ENCODE measurements around the gene CIB4. TPM values are rescaled to one million over a fixed set of nuclear protein-coding genes. Genes with fewer than 3 reads are reported as not detected.
"Not testable (repeated sequence)": the region's sequence is repeated elsewhere in the genome, so short reads cannot be mapped to it uniquely, and the experiment has no call there.

The CIB4 gene
- total RNA-seq, 1 donor from 2014 or later = not detected

- no peak for DNase-seq (ENCODE audit: low read depth, low spot score)
Observed at GRCh38 chr2:26570083-26570430, 71.1 kb downstream of the CIB4 start.

GRCh38 chr2:26569216-26570082 is 71.7 kb downstream of the CIB4 start:
- DNase-seq (ENCODE audit: low read depth, low spot score) = no peak

DNA sequence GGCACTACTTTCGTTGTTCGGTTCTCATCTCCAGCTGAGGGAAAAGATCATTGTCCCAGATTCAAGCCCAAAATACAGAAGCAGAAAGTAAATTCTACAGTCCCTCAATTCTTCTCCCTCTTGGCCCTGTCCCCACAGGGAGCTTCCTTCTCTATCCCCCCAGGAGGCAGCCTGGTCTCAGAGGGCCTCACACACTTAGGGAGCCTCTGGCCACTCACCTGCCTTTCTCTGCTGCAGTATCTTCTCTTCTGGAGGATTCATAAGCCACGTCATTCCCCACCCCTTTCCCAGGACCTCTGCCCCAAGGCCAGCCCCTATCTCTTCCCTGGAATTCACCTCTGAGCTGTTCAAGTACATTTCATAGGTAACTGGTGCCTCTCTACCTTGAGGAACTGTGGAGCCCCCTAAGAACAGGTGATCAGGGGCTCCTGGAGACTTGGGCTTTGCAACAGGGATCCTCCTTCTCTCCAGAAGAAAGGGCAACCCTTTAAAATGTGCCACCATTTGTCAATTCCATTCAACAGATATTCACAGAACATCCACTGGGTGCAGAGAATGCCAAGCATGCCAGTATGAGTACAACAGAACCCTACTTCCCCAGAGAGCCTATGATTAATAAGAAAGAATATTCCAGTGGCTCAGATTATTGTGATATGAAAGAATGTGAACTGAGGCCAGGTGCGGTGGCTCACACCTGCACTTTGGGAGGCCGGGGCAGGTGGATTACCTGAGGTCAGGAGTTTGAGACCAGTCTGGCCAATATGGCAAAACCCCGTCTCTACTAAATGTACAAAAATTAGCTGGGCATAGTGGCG is 72.9 kb downstream of the CIB4 start:
- DNase-seq (ENCODE audit: low read depth, low spot score) = no peak

DNA sequence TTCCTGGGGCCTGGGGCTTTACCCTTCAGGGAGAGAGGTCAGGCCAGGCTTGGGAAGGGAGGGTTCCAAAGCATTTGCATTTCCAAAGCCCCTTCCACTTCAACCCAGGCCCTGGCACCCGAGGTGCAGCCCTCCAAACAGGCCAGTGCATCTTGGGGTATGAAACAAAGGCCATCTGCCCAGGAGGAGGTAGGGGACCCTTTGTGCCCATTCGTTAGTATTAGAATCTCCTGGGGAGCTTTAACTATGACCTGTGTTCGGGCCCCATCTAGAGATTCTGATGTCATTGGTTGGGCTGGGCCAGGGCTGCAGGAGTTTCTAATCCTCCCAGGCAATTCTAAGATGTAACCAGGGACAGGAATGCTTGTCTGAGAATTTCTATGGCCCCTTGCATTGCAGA is 73.6 kb downstream of the CIB4 start:
- DNase-seq (ENCODE audit: low read depth, low spot score) = no peak

DNA sequence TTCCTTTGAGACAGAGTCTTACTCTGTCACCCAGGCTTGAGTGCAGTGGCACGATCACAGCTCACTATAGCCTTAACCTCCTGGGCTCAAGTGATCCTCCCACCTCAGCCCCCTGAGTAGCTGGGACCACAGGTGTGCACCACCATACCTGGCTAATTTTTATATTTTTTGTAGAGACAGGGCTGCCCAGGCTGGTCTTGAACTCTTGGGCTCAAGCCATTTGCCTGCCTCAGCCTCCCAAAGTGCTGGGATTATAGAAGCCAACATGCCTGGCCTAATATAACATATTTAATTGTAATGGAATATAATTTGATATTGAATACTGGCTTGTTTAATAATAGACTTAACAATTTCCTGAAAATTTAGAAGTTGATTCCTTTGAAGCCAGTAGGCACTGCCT is 74.4 kb downstream of the CIB4 start:
- not testable (repeated sequence) for DNase-seq (ENCODE audit: low read depth, low spot score)

DNA sequence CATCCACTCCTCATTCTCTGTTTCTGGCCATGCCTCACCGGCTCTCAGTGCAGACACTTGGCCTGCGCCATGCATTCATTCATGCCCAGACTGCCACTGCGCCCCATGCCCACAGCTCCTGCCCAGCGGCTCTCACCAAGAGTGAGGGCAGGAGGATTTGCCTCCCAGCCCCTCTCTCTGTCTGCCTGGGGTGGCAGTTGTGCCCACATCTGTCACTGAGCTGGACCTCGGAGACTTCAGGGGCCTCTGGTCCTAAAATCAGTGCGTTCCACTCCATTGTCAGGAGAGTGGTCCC is 75.1 kb downstream of the CIB4 start:
- no peak for DNase-seq (ENCODE audit: low read depth, low spot score)

DNA sequence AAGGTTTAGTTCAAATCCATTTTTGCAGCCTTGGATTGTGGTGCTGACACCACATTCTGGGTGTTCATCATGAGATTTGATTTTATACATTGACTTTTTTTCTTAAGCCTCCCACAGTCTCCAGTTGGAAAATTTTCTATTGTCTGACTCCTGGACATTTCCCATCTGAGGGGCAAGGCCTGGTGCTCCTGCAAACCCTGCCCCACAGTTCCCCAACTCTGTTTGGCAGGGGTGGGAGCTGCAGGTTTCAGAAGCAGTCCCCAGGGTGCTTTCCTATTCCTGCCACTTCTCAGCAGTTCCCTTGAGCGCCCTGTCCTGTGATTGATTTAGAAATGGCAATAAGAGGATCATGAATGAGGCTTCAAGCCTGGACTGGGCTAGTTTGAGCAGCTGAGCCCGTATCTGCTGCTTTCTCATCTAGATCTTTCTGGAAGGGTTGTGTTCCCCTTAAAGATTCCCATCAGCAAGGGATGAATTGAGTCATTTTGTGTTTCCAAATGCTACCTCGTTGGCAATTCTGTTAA is 77.0 kb downstream of the CIB4 start:
- no peak for DNase-seq (ENCODE audit: low read depth, low spot score)

DNA sequence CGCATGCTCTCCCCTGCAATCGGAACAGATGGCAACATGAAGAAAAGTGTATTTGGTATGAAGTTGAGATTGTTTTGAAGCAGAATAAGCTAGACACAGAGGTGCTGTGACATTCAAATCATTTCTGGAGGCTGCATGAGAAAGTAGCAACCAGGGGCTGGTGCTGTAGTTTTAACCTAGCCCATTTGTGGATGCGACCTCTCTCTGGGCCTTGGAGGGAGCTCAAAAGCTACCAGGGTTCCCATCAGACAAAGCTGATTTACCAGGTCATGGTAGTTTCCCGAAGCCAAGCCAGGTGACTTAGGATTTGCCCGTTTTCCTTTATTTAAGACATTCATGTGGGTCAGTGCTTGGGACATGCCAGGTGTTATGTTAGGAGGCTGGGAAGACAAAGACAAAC is 77.5 kb downstream of the CIB4 start:
- DNase-seq (ENCODE audit: low read depth, low spot score) = no peak

DNA sequence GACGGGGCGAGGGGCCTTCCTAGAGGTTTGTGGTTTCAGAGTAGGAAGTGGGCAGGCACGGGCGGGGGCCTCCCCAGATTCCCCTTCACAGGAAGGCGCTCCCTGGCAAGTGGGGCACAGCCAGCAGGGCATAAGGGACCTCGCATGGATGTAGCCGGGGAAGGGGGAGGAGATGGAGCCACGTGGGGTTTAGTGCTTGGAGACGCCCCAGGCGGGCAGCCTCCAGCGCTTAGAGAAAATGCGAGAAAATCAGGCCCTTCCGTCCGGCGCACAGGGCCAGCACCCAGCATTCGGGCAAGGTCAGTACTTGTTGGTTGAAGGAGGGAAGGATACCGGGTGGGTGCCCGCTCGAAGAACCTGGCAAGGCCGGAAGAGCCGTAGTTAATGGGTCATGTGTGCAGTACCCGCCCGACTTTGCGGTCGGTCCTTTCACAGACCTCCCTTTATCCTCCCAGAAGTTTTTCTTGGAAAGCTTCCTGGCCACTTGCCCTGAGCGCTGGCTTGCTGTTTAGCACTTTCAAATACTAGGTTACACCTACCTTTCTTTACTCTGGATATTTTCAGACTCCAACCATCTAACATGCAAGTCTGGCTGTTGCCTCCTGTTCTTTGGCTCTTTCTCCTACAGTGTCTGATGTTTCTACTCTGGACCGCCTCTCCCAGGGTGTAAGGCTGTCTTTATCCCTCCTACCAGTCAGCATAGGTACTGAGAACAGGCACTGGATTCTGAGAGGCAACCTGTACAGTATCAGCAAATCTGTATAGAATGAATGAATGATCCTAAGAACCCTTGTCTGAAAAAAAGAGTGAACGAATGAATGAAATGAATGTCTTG is 78.1 kb downstream of the CIB4 start:
- no peak for DNase-seq (ENCODE audit: low read depth, low spot score)

DNA sequence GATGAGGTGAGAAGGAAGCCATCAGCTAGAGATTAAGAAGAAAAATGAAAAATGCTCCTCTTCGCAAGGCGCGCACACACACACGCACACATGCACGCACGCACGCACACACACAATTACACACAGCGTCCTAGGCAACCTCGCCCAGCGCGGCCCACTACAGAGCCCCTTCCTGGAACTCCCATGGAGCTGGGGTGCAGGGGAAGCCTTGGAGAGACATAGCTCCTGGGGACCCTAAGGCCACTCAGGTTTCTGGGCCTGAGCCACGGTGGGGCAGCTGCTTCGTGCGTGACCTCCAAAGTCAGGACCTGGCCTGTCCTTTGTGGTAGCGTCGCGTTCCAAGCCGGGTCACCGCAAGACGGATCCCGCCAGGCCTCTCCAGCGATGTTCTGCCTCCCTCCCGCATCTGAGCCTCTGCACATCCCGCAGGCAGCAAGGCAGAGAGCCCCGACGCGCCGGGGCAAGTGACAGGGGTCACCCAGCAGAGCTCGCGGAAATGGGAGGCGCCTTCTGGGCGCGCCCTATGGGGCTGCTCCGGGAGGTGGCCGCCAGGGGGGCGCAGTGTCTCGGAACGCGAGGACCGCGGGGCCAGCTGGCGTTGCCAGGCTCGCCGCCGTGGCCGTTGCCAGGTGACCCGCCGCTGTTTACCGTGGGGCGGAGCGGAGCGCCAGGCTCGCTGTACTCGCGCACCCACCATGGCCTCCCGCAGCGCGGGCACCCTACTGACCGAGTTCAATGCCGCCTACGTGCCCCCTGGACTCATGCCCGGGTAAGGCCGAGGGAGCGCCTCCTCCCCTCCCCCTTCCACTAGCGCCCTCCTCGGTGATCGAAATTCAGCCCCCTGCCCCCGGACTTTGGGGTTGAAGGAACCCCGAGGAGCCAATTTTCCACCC is 79.0 kb downstream of the CIB4 start:
- no peak for DNase-seq (ENCODE audit: low read depth, low spot score)

DNA sequence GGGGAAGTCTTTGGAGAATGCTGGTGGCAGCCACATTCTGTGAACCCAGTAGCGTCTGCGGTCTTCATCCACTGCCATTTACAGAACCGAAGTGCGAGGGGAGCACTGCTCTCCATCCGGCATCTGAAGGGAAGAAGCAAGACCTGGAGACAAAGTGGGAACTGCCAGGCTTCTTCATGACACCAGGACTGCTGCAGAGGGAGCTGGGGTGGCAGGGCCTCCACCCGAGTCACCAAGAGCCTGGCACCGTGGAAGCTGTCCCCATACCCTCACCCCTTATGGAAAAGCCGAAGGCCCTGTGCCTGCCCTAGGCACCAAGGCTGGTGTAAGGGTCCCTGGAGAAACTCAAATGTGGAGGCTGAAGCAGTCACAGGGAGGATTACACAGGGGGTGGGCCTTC is 79.8 kb downstream of the CIB4 start:
- no peak for DNase-seq (ENCODE audit: low read depth, low spot score)

GRCh38 chr2:26560892-26561291 is 80.3 kb downstream of the CIB4 start:
- no peak for DNase-seq (ENCODE audit: low read depth, low spot score)

GRCh38 chr2:26559556-26559955 is 81.6 kb downstream of the CIB4 start:
- DNase-seq (ENCODE audit: low read depth, low spot score) = no peak

- DNase-seq (ENCODE audit: low read depth, low spot score) = no peak
Observed at GRCh38 chr2:26559044-26559405, 82.1 kb downstream of the CIB4 start.

GRCh38 chr2:26558271-26559043 is 82.7 kb downstream of the CIB4 start:
- no peak for DNase-seq (ENCODE audit: low read depth, low spot score)

GRCh38 chr2:26557244-26557925 is 83.8 kb downstream of the CIB4 start:
- no peak for DNase-seq (ENCODE audit: low read depth, low spot score)

- DNase-seq (ENCODE audit: low read depth, low spot score) = no peak
Observed at GRCh38 chr2:26556309-26557243, 84.6 kb downstream of the CIB4 start.

Measured in pulmonary artery endothelial cell (primary cell).